AG09319 (cell line): ENCODE data around the gene FHIT.

ENCODE experiments used
- DNase-seq: peaks from one replicate; pipeline ENCODE4 v3.0.0-alpha.2; 2010; ENCODE audit warnings: low read depth; ENCODE audit errors: extremely low read depth
- CTCF ChIP-seq: IDR thresholded peaks from 2 replicates; pipeline ENCODE4 v1.5.1; 2011; ENCODE audit warnings: low read depth, mild to moderate bottlenecking, inconsistent platforms, low read length, moderate library complexity

Gene FHIT

GRCh38 chr3:60514085-60514649 is 737.1 kb downstream of the FHIT start:
- no peak for TF ChIP-seq CTCF
- DNase-seq: no peak

GRCh38 chr3:60513241-60513640 is 738.0 kb downstream of the FHIT start:
- DNase-seq: no peak
- TF ChIP-seq CTCF: no peak

- no peak for TF ChIP-seq CTCF
- DNase-seq: no peak
Observed at GRCh38 chr3:60512506-60512905, 738.7 kb downstream of the FHIT start.

GRCh38 chr3:60509471-60509870 is 741.8 kb downstream of the FHIT start:
- no peak for TF ChIP-seq CTCF

DNA sequence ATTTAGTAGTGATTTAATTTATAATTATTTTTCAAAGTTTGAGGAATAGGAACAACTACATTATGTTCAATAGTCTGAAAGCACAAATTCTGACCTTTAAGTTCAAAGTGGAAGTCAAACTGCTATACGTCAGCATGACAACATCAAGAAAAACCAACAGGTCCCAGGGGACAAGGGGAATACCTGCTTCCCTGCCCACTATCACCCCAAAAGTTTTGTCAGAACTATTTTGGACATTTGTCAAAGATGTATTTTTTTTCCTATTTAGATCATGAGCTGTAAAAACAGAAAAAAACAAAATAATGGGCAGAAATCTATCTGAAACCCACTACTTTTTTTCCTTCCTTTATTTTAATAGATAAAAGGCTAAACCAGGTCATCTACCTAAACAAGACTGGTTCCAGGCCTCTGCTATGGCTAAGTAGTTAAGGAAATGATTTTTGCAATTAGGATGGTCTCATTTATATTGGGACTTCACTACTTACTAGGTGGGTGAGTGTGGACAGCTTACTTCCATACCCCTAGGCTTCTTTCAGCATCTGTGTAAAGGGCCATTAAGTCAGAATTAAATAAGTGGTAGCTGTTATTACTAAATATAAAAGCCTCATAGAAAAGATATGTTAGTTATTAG is 746.3 kb downstream of the FHIT start:
- no peak for DNase-seq
- no peak for TF ChIP-seq CTCF

More at GRCh38 chr3:60509471-60509870, 741.8 kb downstream of the FHIT start:
- no peak for DNase-seq

- no peak for DNase-seq
- no peak for TF ChIP-seq CTCF
Observed at GRCh38 chr3:60501314-60501713, 749.9 kb downstream of the FHIT start.

- DNase-seq: no peak
- TF ChIP-seq CTCF: no peak
Observed at GRCh38 chr3:60497902-60498301, 753.4 kb downstream of the FHIT start.
